NCI-H2227 (cell line): ENCODE measurements around the gene TCEAL1.

Experiments
- DNase-seq: peaks from one replicate; lab custom pipeline; 2025; ENCODE audit not compliant: unreplicated experiment; lab: John Stamatoyannopoulos, UW

The TCEAL1 gene

GRCh38 chrX:103678199-103678993 lies 49.6 kb downstream of the TCEAL1 start:
- no peak for DNase-seq
